ENCODE data around the gene CSNK2A2.

CSNK2A2 gene

GRCh38 chr16:58197314-58198012, 443 bp downstream of the CSNK2A2 start:
- no peak for DNase-seq

GRCh38 chr16:58196898-58197313, 1.0 kb downstream of the CSNK2A2 start:
- no peak for DNase-seq

- DNase-seq: no peak
These were observed 2.1 kb downstream of the CSNK2A2 start for GRCh38 chr16:58195771-58196170.

GRCh38 chr16:58195344-58195743, 2.6 kb downstream of the CSNK2A2 start:
- DNase-seq: no peak

GRCh38 chr16:58194790-58195189, 3.1 kb downstream of the CSNK2A2 start:
- DNase-seq: no peak

GRCh38 chr16:58187665-58188421, 10.1 kb downstream of the CSNK2A2 start:
- DNase-seq: no peak

GRCh38 chr16:58187092-58187491, 10.8 kb downstream of the CSNK2A2 start:
- no peak for DNase-seq

- no peak for DNase-seq
These were observed 11.5 kb downstream of the CSNK2A2 start for GRCh38 chr16:58186176-58186944.

- DNase-seq: no peak
These were observed 20.6 kb downstream of the CSNK2A2 start for GRCh38 chr16:58177353-58177710.

GRCh38 chr16:58176608-58177352, 21.1 kb downstream of the CSNK2A2 start:
- no peak for DNase-seq

- DNase-seq: no peak
These were observed 27.7 kb downstream of the CSNK2A2 start for GRCh38 chr16:58170223-58170622.

GRCh38 chr16:58160855-58161254, 37.1 kb downstream of the CSNK2A2 start:
- DNase-seq: no peak

- DNase-seq: no peak
These were observed 39.2 kb downstream of the CSNK2A2 start for GRCh38 chr16:58158725-58159124.

GRCh38 chr16:58157951-58158540, 39.9 kb downstream of the CSNK2A2 start:
- no peak for DNase-seq

GRCh38 chr16:58157239-58157638, 40.7 kb downstream of the CSNK2A2 start:
- no peak for DNase-seq

GRCh38 chr16:58155839-58156238, 42.1 kb downstream of the CSNK2A2 start:
- DNase-seq: no peak

- DNase-seq: no peak
These were observed 43.6 kb downstream of the CSNK2A2 start for GRCh38 chr16:58154345-58154744.

GRCh38 chr16:58152246-58152868, 45.5 kb downstream of the CSNK2A2 start:
- DNase-seq: no peak

GRCh38 chr16:58148526-58148925, 49.4 kb downstream of the CSNK2A2 start:
- DNase-seq: no peak

GRCh38 chr16:58148099-58148498, 49.8 kb downstream of the CSNK2A2 start:
- DNase-seq: no peak

GRCh38 chr16:58138852-58139251, 59.1 kb downstream of the CSNK2A2 start:
- no peak for DNase-seq

- no peak for DNase-seq
These were observed 60.3 kb downstream of the CSNK2A2 start for GRCh38 chr16:58137581-58137980.
